C4-2B (cell line): Measurements from ENCODE around the gene LRP1B.

Experiments used
- H3K27ac ChIP-seq: fragments of 450-650 bp; 2 replicates; pipeline ENCODE4 v1.5.1; 2017
- ZFX ChIP-seq: fragments of 450-650 bp; IDR thresholded peaks from 2 replicates; pipeline ENCODE4 v1.6.1; 2017
- TF ChIP-seq, protein P1 (sequence below): fragments of 450-650 bp; conservative IDR thresholded peaks from 2 replicates; pipeline ENCODE4 v1.5.1; 2017; ENCODE audit warnings: mild to moderate bottlenecking

The LRP1B gene

GRCh38 chr2:140509765-140510164 is 1621.1 kb downstream of the LRP1B start:
- TF ChIP-seq, protein P1, sequence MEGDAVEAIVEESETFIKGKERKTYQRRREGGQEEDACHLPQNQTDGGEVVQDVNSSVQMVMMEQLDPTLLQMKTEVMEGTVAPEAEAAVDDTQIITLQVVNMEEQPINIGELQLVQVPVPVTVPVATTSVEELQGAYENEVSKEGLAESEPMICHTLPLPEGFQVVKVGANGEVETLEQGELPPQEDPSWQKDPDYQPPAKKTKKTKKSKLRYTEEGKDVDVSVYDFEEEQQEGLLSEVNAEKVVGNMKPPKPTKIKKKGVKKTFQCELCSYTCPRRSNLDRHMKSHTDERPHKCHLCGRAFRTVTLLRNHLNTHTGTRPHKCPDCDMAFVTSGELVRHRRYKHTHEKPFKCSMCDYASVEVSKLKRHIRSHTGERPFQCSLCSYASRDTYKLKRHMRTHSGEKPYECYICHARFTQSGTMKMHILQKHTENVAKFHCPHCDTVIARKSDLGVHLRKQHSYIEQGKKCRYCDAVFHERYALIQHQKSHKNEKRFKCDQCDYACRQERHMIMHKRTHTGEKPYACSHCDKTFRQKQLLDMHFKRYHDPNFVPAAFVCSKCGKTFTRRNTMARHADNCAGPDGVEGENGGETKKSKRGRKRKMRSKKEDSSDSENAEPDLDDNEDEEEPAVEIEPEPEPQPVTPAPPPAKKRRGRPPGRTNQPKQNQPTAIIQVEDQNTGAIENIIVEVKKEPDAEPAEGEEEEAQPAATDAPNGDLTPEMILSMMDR = no peak
- TF ChIP-seq ZFX = no peak

GRCh38 chr2:140508756-140509155 is 1622.1 kb downstream of the LRP1B start:
- H3K27ac ChIP-seq = no peak overlapping the region
- TF ChIP-seq, protein P1 = no peak
- TF ChIP-seq ZFX = no peak

More at GRCh38 chr2:140509765-140510164, 1621.1 kb downstream of the LRP1B start:
- no peak overlapping the region for H3K27ac ChIP-seq

DNA sequence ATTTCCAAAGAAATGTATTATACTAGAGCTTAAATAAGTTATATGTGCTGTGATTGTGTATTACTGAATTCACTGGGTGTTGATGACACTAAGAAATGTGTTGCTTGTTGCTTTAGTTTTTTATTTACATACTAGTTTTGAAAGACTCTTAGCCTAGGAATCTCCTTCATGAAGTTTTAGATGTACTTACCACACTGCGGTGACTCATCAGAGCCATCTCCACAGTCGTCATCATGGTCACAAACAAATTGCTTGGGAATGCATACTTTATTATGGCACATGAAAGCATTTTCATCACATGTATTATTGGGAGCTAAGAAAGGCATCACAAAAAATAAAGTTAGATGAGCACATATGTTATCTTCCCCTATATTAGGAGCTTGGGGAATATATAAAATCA is 1624.2 kb downstream of the LRP1B start:
- TF ChIP-seq ZFX = no peak
- TF ChIP-seq, protein P1 = no peak
- H3K27ac ChIP-seq = no peak overlapping the region

GRCh38 chr2:140504601-140505000 is 1626.2 kb downstream of the LRP1B start:
- TF ChIP-seq, protein P1 = no peak
- no peak for TF ChIP-seq ZFX
- H3K27ac ChIP-seq = no peak overlapping the region

DNA sequence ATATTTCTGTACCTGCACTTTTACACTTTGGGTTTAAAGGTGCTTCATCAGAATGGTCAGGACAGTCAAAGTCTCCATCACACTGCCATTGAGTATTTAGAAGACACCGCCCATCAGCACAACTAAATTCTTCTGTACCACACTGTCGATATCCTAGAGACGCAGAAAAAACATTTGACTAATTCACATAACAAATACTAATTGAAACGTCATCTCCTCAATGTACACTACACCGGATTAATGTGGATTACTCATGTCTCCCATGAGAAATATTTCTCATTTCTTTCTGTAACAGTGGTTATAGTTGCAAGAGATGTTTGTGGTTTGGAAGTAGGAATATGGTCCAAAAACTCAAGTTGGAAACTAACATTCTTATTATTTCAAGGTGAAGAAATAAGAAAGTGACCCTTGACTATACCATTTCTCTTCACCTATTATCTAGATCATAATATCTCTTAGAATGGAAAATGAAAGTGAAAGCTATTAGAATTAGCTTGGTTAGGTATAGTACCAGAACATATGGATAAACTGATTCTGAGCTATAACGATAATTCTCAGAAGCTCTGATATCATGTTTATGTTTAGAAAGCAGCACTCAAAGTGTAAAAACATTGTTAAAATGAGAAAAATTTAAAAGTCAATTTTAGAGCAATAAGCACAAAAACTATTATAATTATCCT is 1627.7 kb downstream of the LRP1B start:
- TF ChIP-seq, protein P1 = no peak
- TF ChIP-seq ZFX = no peak
- no peak overlapping the region for H3K27ac ChIP-seq

- H3K27ac ChIP-seq = no peak overlapping the region
Measured at GRCh38 chr2:140498360-140498759, 1632.5 kb downstream of the LRP1B start.

DNA sequence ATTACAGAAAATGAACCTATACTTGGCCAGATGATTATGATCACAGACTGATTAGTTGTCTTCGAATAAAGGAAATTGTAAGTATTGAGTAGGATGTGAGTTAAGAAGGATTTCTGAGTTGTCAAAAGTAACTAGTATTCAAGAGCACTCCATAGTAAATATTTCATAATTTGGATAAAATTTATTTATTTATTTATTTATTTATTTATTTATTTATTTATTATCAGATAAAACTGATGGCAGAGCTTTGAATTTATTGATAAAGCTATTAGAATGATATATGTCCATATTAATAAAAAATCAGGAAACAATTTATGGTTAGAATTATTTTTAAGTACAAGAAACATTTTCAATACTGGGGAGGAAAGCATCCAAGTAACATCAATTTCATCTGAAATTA is 1634.1 kb downstream of the LRP1B start:
- TF ChIP-seq ZFX = no peak
- TF ChIP-seq, protein P1 = no peak
- no peak overlapping the region for H3K27ac ChIP-seq

More at GRCh38 chr2:140498360-140498759, 1632.5 kb downstream of the LRP1B start:
- TF ChIP-seq, protein P1 = no peak
- no peak for TF ChIP-seq ZFX
